HepG2 (cell line): ENCODE measurements around the gene DYSF. TPM values are rescaled to one million over a fixed set of nuclear protein-coding genes. Genes with fewer than 3 reads are reported as not detected.

Experiments
- ATAC-seq: fragments of 200-7000 bp; cut with Tn5 transposase; 3 replicates; pipeline ENCODE4 v1.9.1; 2020; ENCODE audit warnings: mild to moderate bottlenecking, moderate library complexity
- BruUV-seq: library from RNA; stranded (reverse); fragments of 400-500 nt; replicated peaks from 2 replicates; lab custom pipeline; 2021; lab: Mats Ljungman, UMichigan
- CTCF ChIA-PET: fragments of 300-600 bp; formaldehyde crosslinking; extraction: SDS; loops from one replicate; lab custom pipeline; 2021; ENCODE audit warnings: low total read pairs, inconsistent platforms, low intra/inter-chr PET ratio; lab: Yijun Ruan, JAX
- POLR2A ChIA-PET: fragments of 350-600 bp; sonication (Branson Sonifier 250); formaldehyde crosslinking; loops from one replicate; lab custom pipeline; 2020; ENCODE audit warnings: antibody characterized with exemption, inconsistent platforms; lab: Yijun Ruan, JAX
- DNase-seq: peaks from one replicate; pipeline ENCODE4 v3.0.0-alpha.2; 2015; ENCODE audit warnings: low spot score
- FAIRE-seq: peaks from 3 replicates; lab custom pipeline; 2011; peaks lifted over from hg19 to GRCh38; lab: Jason Lieb, UNC
- H2AFZ ChIP-seq: one replicate; pipeline ENCODE4 v1.6.1; 2011; ENCODE audit warnings: low read length, inconsistent platforms
- H3K27ac ChIP-seq: fragments of 300-600 bp; 3 replicates; pipeline ENCODE4 v1.8.0; 2011; ENCODE audit warnings: mixed run types, mild to moderate bottlenecking, mixed read lengths, low read length, inconsistent platforms; ENCODE audit not compliant: insufficient read depth; ENCODE audit errors: extremely low read length
- H3K27me3 ChIP-seq, 2 experiments: fragments of 200-600 bp in 1 of 2; 2 replicates in 1 of 2; 3 replicates in 1 of 2; pipeline versions ENCODE4 v1.6.0 to v1.8.0; 2011; ENCODE audit warnings: low read length in 2 of 2, mild to moderate bottlenecking in 2 of 2, moderate library complexity in 2 of 2, inconsistent platforms in 1 of 2; ENCODE audit not compliant: insufficient read depth in 2 of 2, control insufficient read depth in 1 of 2
- H3K36me3 ChIP-seq, 2 experiments: fragments of 200-600 bp in 1 of 2; replicated peaks in 1 of 2; 2 replicates in 1 of 2; 3 replicates in 1 of 2; pipeline versions ENCODE4 v1.5.1 to v1.8.0; 2011; ENCODE audit warnings: low read length in 2 of 2, inconsistent platforms in 1 of 2; ENCODE audit not compliant: insufficient read depth in 2 of 2, control insufficient read depth in 1 of 2
- H3K4me1 ChIP-seq: 2 replicates; pipeline ENCODE4 v1.5.1; 2012; ENCODE audit warnings: low read length, inconsistent platforms; ENCODE audit not compliant: insufficient read depth
- H3K4me2 ChIP-seq: 2 replicates; pipeline ENCODE4 v1.6.0; 2011; ENCODE audit warnings: low read depth, low read length, inconsistent platforms
- H3K4me3 ChIP-seq, 3 experiments: fragments of 200-600 bp in 1 of 3; sonication (generic), shearing (Covaris generic) in 1 of 3; replicated peaks in 1 of 3; 2 replicates each; pipeline ENCODE4 v1.5.1; 2011 to 2016; ENCODE audit warnings: low read length in 3 of 3, inconsistent platforms in 2 of 3, low read depth in 2 of 3, mild to moderate bottlenecking in 2 of 3, control low read depth in 1 of 3, mixed read lengths in 1 of 3; ENCODE audit not compliant: insufficient read depth in 1 of 3
- H3K79me2 ChIP-seq: one replicate; pipeline ENCODE4 v1.6.1; 2011; ENCODE audit warnings: low read length, inconsistent platforms; ENCODE audit not compliant: insufficient read depth
- H3K9ac ChIP-seq: 2 replicates; pipeline ENCODE4 v1.6.0; 2011; ENCODE audit warnings: mild to moderate bottlenecking, low read depth, low read length, inconsistent platforms; ENCODE audit not compliant: insufficient read depth
- H3K9me3 ChIP-seq: 2 replicates; pipeline ENCODE4 v1.5.1; 2012; ENCODE audit warnings: mild to moderate bottlenecking, low read length
- H4K20me1 ChIP-seq: 2 replicates; pipeline ENCODE4 v1.6.0; 2011; ENCODE audit warnings: inconsistent platforms, mild to moderate bottlenecking, low read length, moderate library complexity; ENCODE audit not compliant: insufficient read depth
- CSRNP1 ChIP-seq: sonication (generic); formaldehyde crosslinking; IDR thresholded peaks from 2 replicates; pipeline ENCODE4 v1.8.1; 2023; ENCODE audit warnings: mild to moderate bottlenecking, missing genetic modification reagents
- ESRRA ChIP-seq: sonication (generic); formaldehyde crosslinking; IDR thresholded peaks from 2 replicates; pipeline ENCODE4 v1.5.1; 2020; ENCODE audit warnings: mild to moderate bottlenecking, low read depth, missing genetic modification reagents
- GZF1 ChIP-seq: sonication (generic); formaldehyde crosslinking; IDR thresholded peaks from 2 replicates; pipeline ENCODE4 v1.5.1; 2020; ENCODE audit warnings: mild to moderate bottlenecking, missing genetic modification reagents
- IRX3 ChIP-seq: sonication (generic); formaldehyde crosslinking; IDR thresholded peaks from 2 replicates; pipeline ENCODE4 v1.8.1; 2023; ENCODE audit warnings: mild to moderate bottlenecking, low read depth, missing genetic modification reagents, borderline replicate concordance
- SIN3B ChIP-seq: fragments of 150-350 bp; IDR thresholded peaks from 2 replicates; pipeline ENCODE4 v1.6.1; 2014; ENCODE audit warnings: low read length
- TBX2 ChIP-seq: sonication (generic); formaldehyde crosslinking; IDR thresholded peaks from 2 replicates; pipeline ENCODE4 v1.5.0; 2020; ENCODE audit warnings: missing genetic modification reagents, mild to moderate bottlenecking, borderline replicate concordance
- XRCC5 ChIP-seq: fragments of 200-400 bp; formaldehyde crosslinking; optimal IDR thresholded peaks from 2 replicates; pipeline ENCODE3; 2017; ENCODE audit warnings: mild to moderate bottlenecking, low read length
- ZNF292 ChIP-seq: sonication (generic); formaldehyde crosslinking; IDR thresholded peaks from 2 replicates; pipeline ENCODE4 v1.8.1; 2022; ENCODE audit warnings: mild to moderate bottlenecking, low read depth, missing genetic modification reagents, borderline replicate concordance
- ZNF543 ChIP-seq: sonication (generic); formaldehyde crosslinking; IDR thresholded peaks from 2 replicates; pipeline ENCODE4 v1.4.0; 2020; ENCODE audit warnings: mild to moderate bottlenecking, missing genetic modification reagents
- ZNF547 ChIP-seq: sonication (generic); formaldehyde crosslinking; IDR thresholded peaks from 2 replicates; pipeline ENCODE4 v1.5.1; 2020; ENCODE audit warnings: mild to moderate bottlenecking, missing genetic modification reagents
- WGBS: methylation state at CpG from one replicate; pipeline ENCODE4 v1.1.6; 2017; ENCODE audit warnings: low lambda C conversion rate; 5-methylcytosine and 5-hydroxymethylcytosine counted together
- in situ Hi-C: cut with HindIII; loops from 2 replicates; pipeline ENCODE4 v1.10.0; 2017; ENCODE audit warnings: low pct_unique_long_range_greater_than_20kb; ENCODE audit not compliant: extremely low pct_ligation_motif_present
- intact Hi-C: fragments of 100-400 bp; cut with micrococcal nuclease; formaldehyde crosslinking; loops from one replicate; pipeline ENCODE4 v1.10.0; 2022; ENCODE audit not compliant: unreplicated experiment
- polyA plus RNA-seq, 8 experiments: library from polyadenylated mRNA; depleted of rRNA in 3 of 8; stranded (reverse) in 7 of 8; unstranded in 1 of 8; fragments of >200 nt; fragmentation: Illumina TruSeq in 4 of 8; extraction: Trizol in 4 of 8; gene quantifications; 2 replicates each; pipeline versions ENCODE4 v1.2.1 to v1.2.3, GENCODE V29; 2011 to 2016; ENCODE audit warnings: low read depth in 4 of 8, missing spikeins in 1 of 8, mixed read lengths in 1 of 8; ENCODE audit not compliant: insufficient read depth in 1 of 8
- total RNA-seq, 5 experiments: library from RNA; depleted of rRNA; stranded (reverse); fragments of >200 nt; fragmentation: Illumina TruSeq; extraction: Trizol; gene quantifications; 2 replicates each; pipeline ENCODE4 v1.2.3, GENCODE V29; 2016; ENCODE audit warnings: low read depth in 1 of 5
- TF ChIP-seq, protein P1 (sequence below): sonication (generic); formaldehyde crosslinking; IDR thresholded peaks from 2 replicates; pipeline ENCODE4 v1.4.0; 2020; ENCODE audit warnings: missing genetic modification reagents, borderline replicate concordance

DYSF gene
- total and polyA plus RNA-seq, 2 of the 13 experiments (the other 11 are each of a cell fraction or from before 2014, with no cell fraction given) = 0.15 to 2.4 TPM

DNA sequence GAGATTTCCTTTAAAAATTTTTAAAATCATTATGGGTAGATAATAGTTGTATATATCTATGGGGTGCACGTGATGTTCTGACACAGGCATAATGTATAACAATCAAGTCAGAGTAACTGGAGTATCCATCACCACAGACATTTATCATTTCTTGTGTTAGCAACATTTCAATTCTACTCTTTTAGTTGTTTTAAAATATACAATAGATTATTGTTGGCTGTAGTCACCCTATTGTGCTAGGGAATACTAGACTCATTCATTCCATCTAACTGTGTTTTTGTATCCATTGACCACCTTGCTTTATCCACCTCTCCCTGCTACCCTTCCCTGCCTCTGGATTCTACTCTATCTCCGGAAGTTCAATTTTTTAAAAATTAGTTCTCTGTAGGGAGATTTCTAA lies 31.0 kb downstream of the DYSF start:
- no peak overlapping the region for H3K27ac ChIP-seq
- intact Hi-C loops = no loop called here
- peaks cover 3 to 33% of the 10 kb centered on the region in 2 experiments; a peak in 2 of 5 replicates for H3K27me3 ChIP-seq
- no peak for TF ChIP-seq GZF1 (CRISPR knock-in tag)
- TF ChIP-seq TBX2 (CRISPR knock-in tag) = no peak
- no peak for TF ChIP-seq ESRRA (CRISPR knock-in tag)
- no peak for TF ChIP-seq CSRNP1
- TF ChIP-seq SIN3B = no peak
- TF ChIP-seq ZNF292 (CRISPR knock-in tag) = no peak
- TF ChIP-seq IRX3 (CRISPR knock-in tag) = no peak
- TF ChIP-seq XRCC5 = no peak
- TF ChIP-seq ZNF543 = no peak
- no peak for TF ChIP-seq ZNF547 (CRISPR knock-in tag)
- TF ChIP-seq, protein P1, sequence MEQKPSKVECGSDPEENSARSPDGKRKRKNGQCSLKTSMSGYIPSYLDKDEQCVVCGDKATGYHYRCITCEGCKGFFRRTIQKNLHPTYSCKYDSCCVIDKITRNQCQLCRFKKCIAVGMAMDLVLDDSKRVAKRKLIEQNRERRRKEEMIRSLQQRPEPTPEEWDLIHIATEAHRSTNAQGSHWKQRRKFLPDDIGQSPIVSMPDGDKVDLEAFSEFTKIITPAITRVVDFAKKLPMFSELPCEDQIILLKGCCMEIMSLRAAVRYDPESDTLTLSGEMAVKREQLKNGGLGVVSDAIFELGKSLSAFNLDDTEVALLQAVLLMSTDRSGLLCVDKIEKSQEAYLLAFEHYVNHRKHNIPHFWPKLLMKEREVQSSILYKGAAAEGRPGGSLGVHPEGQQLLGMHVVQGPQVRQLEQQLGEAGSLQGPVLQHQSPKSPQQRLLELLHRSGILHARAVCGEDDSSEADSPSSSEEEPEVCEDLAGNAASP (CRISPR knock-in tag) = no peak
- ChIA-PET POLR2A (no interaction called here), CTCF (no interaction called here)
- no peak overlapping the region for H3K4me2 ChIP-seq
- H3K4me3 ChIP-seq = no peak overlapping the region
- no peaks in the 10 kb centered on the region for H4K20me1 ChIP-seq
- WGBS = 78% methylated on average over 2 of the region's 2 CpGs
- H3K9me3 ChIP-seq = no peaks in the 10 kb centered on the region
- no TSS peak for BruUV-seq
- no peaks in the 10 kb centered on the region for H3K4me1 ChIP-seq
- FAIRE-seq (no peak), ATAC-seq (no peak), DNase-seq (no peak)
- no peaks in the 10 kb centered on the region for H3K79me2 ChIP-seq
- no peak overlapping the region for H2AFZ ChIP-seq
- H3K36me3 ChIP-seq = no peaks in the 10 kb centered on the region
- H3K9ac ChIP-seq = no peak overlapping the region
- in situ Hi-C loops = no loop called here
